ENCODE results near the gene CHD5.

CHD5 gene

DNA sequence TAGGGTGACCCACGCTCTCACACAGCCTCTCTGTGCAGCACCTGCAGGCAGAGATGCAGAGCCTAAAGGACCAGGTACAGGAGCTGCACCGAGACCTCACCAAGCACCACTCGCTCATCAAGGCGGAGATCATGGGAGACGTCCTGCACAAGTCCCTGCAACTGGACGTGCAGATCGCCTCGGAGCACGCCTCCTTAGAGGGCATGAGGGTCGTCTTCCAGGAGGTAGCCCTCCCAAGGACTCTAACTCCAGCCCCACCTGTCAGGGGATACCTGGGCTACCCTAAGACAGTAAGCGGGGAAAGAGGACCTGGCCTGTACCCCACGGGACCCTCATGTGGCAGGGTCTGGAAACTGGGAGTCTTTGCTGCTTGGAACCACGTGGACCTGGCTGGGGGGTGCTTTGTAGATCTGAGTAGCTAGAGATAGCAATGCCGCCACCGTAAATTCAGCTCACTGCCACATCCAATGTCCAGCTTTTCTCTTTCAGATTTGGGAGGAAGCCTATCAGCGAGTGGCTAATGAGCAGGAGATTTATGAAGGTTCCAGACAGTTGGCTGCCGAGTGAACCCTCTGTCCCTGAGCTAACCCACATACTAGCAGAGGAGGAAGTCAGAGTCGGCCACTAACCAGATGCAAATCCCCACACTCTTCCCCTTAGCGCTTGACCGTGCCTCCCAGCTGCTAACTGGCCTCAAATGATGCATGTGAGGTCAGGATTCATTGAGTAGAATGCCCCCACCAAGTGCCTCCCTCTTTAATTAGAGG lies 32.3 kb upstream of the CHD5 start:
- H3K27ac ChIP-seq (ENCODE audit: low read length), result no peak overlapping the region
- no peaks in the 10 kb centered on the region for H3K4me1 ChIP-seq (ENCODE audit: low read length)
- no peak overlapping the region for H3K4me2 ChIP-seq (ENCODE audit: low read depth, low read length)
- no peaks in the 10 kb centered on the region for H4K20me1 ChIP-seq (ENCODE audit: insufficient read depth, low read length)
- DNase-seq, result no peak
- no peak overlapping the region for H3K4me3 ChIP-seq (ENCODE audit: low read length)
- H3K9me2 ChIP-seq (replicated peaks; ENCODE audit: insufficient read depth, low read length), result no peaks in the 10 kb centered on the region
- no peaks in the 10 kb centered on the region for H3K36me3 ChIP-seq (replicated peaks; ENCODE audit: insufficient read depth, low read length)
- no peak overlapping the region for H3K9ac ChIP-seq (ENCODE audit: low read length)
- H3K9me3 ChIP-seq (replicated peaks; ENCODE audit: insufficient read depth, low read length), result no peaks in the 10 kb centered on the region
- no peaks in the 10 kb centered on the region for H3F3A ChIP-seq (ENCODE audit: insufficient read depth, low read length)
- H3K27me3 ChIP-seq (replicated peaks; ENCODE audit: insufficient read depth, low read length), result peaks cover 27% of the 10 kb centered on the region
- TF ChIP-seq EZH2phosphoT487 (IDR thresholded peaks at IDR 0.05; ENCODE audit: low read length) (no peak), EZH2 (optimal IDR thresholded peaks at IDR 0.05; ENCODE audit: low read depth, low read length) (no peak)
- TF ChIP-seq, protein P1, sequence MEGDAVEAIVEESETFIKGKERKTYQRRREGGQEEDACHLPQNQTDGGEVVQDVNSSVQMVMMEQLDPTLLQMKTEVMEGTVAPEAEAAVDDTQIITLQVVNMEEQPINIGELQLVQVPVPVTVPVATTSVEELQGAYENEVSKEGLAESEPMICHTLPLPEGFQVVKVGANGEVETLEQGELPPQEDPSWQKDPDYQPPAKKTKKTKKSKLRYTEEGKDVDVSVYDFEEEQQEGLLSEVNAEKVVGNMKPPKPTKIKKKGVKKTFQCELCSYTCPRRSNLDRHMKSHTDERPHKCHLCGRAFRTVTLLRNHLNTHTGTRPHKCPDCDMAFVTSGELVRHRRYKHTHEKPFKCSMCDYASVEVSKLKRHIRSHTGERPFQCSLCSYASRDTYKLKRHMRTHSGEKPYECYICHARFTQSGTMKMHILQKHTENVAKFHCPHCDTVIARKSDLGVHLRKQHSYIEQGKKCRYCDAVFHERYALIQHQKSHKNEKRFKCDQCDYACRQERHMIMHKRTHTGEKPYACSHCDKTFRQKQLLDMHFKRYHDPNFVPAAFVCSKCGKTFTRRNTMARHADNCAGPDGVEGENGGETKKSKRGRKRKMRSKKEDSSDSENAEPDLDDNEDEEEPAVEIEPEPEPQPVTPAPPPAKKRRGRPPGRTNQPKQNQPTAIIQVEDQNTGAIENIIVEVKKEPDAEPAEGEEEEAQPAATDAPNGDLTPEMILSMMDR (IDR thresholded peaks at IDR 0.05; ENCODE audit: low read length), result no peak
- no peak overlapping the region for H2AFZ ChIP-seq (ENCODE audit: low read length)
- H3K79me2 ChIP-seq (ENCODE audit: low read length), result no peaks in the 10 kb centered on the region

DNA sequence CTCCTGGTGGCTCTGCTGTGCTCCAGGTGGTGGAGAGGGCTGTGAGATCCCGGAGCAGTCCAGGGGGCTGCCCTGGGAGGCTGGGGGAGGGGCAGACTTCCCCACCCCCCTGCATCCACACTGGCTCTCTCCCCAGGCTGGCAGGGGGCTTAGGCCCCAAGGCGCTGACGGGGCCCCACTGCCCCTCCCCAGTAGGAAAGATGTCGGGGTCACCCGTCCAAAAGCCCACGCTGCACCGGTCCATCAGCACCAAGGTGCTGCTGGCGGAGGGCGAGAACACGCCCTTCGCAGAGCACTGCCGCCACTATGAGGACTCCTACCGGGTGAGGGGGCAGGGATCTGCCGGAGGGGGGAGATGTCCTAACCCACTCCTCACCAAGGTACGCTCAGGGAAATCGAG lies 31.6 kb upstream of the CHD5 start:
- Histone ChIP-seq H2AFZ (ENCODE audit: low read length) (no peak overlapping the region), H3K9ac (ENCODE audit: low read length) (no peak overlapping the region), H3K27ac (ENCODE audit: low read length) (no peak overlapping the region), H3K9me3 (replicated peaks; ENCODE audit: insufficient read depth, low read length) (no peaks in the 10 kb centered on the region), H3K4me1 (ENCODE audit: low read length) (no peaks in the 10 kb centered on the region), H3K9me2 (replicated peaks; ENCODE audit: insufficient read depth, low read length) (no peaks in the 10 kb centered on the region), H4K20me1 (ENCODE audit: insufficient read depth, low read length) (no peaks in the 10 kb centered on the region), H3K4me3 (ENCODE audit: low read length) (no peak overlapping the region), H3F3A (ENCODE audit: insufficient read depth, low read length) (no peaks in the 10 kb centered on the region), H3K4me2 (ENCODE audit: low read depth, low read length) (no peak overlapping the region), H3K27me3 (replicated peaks; ENCODE audit: insufficient read depth, low read length) (peaks cover 32% of the 10 kb centered on the region), H3K36me3 (replicated peaks; ENCODE audit: insufficient read depth, low read length) (no peaks in the 10 kb centered on the region), H3K79me2 (ENCODE audit: low read length) (no peaks in the 10 kb centered on the region)
- DNase-seq, result no peak
- TF ChIP-seq, protein P1 (IDR thresholded peaks at IDR 0.05; ENCODE audit: low read length), result no peak
- TF ChIP-seq EZH2phosphoT487 (IDR thresholded peaks at IDR 0.05; ENCODE audit: low read length) (no peak), EZH2 (optimal IDR thresholded peaks at IDR 0.05; ENCODE audit: low read depth, low read length) (no peak)

DNA sequence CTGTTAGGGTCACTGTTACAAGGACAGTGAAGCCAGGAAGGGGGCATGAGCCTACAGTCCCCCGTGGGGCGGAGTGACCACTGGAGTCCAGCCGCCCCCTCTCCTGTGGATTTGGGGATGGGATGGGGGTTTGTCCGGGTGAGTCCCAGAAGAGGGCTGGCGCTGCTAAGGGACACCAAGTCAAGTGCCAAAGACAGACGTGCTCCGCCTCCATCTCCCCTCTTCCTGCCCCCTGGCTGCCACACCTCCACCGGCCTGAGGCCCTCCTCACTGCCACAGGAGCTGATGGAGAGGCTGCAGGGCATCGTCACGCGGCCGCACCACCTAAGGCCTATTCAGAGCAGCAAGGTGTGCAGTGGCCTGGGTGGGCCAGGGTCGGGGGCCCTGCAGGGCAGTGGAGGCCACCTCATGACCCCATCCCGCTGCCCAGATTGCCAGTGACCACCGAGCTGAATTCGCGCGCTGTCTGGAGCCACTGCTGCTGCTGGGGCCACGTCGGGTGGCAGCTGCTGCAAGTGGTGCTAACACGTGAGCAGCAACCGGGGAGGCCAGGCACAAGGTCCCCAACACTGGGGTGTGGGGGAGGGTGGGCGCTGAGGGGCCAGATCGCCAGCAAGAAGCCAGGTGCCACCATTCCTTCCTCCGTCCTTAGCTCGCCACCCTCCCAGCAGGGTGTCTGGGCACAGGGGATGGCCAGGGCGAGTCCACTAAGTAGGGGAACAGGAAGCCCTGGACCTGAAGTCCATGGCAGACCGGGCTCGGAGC lies 30.7 kb upstream of the CHD5 start:
- no peak for DNase-seq

More for the DNA sequence above, 30.7 kb upstream of the CHD5 start:
- Histone ChIP-seq H3K27me3 (replicated peaks; ENCODE audit: insufficient read depth, low read length) (peaks cover 38% of the 10 kb centered on the region), H2AFZ (ENCODE audit: low read length) (no peak overlapping the region), H3K4me2 (ENCODE audit: low read depth, low read length) (no peak overlapping the region), H3K27ac (ENCODE audit: low read length) (no peak overlapping the region), H4K20me1 (ENCODE audit: insufficient read depth, low read length) (no peaks in the 10 kb centered on the region), H3K4me3 (ENCODE audit: low read length) (no peak overlapping the region), H3K9me2 (replicated peaks; ENCODE audit: insufficient read depth, low read length) (no peaks in the 10 kb centered on the region), H3K79me2 (ENCODE audit: low read length) (no peaks in the 10 kb centered on the region), H3K9ac (ENCODE audit: low read length) (no peak overlapping the region), H3K36me3 (replicated peaks; ENCODE audit: insufficient read depth, low read length) (no peaks in the 10 kb centered on the region), H3K4me1 (ENCODE audit: low read length) (no peaks in the 10 kb centered on the region), H3K9me3 (replicated peaks; ENCODE audit: insufficient read depth, low read length) (no peaks in the 10 kb centered on the region), H3F3A (ENCODE audit: insufficient read depth, low read length) (no peaks in the 10 kb centered on the region)
- TF ChIP-seq EZH2phosphoT487 (IDR thresholded peaks at IDR 0.05; ENCODE audit: low read length), result no peak
- TF ChIP-seq, protein P1 (IDR thresholded peaks at IDR 0.05; ENCODE audit: low read length), result no peak

Measured in MM.1S (cell line).